Germinal center (tissue), 1 donor: ENCODE measurements around the gene PTGES3L.
A peak's percentile ranks its signal among the peaks of the same experiment; 100 is the strongest.
"Not testable (repeated sequence)": the region's sequence is repeated elsewhere in the genome, so short reads cannot be mapped to it uniquely, and the experiment has no call there.

Experiments
- DNase-seq: peaks from one replicate; pipeline ENCODE4 v3.0.0; 2012; ENCODE audit warnings: mixed read lengths, low spot score

The PTGES3L gene

DNA sequence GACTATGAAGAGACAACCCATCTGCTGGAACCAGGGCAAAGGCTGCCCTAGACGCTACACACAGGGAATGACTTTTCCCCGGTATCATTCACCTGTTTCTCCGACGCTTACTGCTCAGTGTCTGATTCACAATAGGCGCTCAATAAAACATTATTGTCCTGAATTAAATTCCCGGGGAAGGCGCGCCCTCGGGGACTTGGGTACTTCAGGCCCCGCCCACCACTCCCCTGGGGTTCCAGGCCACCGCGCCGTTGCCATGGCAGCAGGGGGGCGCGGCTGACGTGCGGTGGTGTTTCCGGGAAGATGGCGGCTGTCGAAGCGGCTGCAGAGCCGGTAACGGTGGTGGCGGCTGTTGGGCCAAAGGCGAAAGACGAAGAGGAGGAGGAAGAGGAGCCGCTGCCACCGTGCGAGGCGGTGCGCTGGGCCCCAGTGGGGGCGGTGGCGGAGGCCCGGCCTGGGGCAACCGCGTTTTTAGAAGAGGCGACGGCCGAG, 440 bp upstream of the PTGES3L start, which contains the start of gene RUNDC1:
Gene RUNDC1, plus strand, starts transcription at position 292 of the 492 bp plus-strand sequence. Its CDS starts 12 bp downstream, at position 304.
- DNase-seq = peak; percentile 95

DNA sequence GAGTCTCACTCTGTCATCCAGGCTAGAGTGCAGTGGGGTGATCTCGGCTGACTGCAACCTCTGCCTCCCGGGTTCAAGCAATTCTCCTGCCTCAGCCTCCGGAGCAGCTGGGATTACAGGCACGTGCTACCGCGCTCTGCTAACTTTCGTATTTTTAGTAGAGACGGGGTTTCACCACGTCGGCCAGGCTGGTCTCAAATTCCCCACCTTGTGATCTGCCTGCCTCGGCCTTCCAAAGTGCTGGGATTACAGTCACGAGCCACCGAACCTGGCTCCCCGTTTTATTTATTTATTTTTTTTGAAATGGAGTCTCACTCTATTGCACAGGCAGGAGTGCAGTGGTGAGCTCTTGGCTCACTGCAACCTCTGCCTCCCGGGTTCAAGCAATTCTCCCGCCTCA, 4.2 kb downstream of the PTGES3L start:
- DNase-seq = not testable (repeated sequence)

DNA sequence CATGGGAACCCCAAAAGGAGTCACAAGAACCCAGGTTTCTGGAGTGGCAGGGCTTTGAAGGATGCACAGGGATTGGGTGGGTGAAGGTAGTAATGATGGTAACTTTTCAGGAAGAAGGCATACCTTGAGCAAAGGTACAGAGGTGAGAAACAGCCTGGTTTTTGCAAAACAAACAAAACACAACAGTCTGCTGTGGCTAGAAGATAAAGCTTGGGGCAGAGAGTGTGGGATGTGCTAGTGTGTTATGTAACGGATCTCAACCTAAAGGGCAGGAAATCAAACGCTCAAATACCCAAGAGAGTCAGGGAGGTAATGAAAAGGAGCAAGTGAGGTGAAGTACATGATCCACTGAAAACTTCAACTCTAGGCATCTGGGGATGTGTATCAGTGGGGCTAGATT, 4.6 kb downstream of the PTGES3L start:
- no peak for DNase-seq

DNA sequence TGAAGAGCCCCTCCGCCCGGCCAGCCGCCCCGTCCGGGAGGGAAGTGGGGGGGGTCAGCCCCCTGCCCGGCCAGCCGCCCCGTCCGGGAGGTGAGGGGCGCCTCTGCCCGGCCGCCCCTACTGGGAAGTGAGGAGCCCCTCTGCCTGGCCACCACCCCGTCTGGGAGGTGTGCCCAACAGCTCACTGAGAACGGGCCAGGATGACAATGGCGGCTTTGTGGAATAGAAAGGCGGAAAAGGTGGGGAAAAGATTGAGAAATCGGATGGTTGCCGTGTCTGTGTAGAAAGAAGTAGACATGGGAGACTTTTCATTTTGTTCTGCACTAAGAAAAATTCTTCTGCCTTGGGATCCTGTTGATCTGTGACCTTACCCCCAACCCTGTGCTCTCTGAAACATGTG, 6.6 kb downstream of the PTGES3L start:
- not testable (repeated sequence) for DNase-seq

DNA sequence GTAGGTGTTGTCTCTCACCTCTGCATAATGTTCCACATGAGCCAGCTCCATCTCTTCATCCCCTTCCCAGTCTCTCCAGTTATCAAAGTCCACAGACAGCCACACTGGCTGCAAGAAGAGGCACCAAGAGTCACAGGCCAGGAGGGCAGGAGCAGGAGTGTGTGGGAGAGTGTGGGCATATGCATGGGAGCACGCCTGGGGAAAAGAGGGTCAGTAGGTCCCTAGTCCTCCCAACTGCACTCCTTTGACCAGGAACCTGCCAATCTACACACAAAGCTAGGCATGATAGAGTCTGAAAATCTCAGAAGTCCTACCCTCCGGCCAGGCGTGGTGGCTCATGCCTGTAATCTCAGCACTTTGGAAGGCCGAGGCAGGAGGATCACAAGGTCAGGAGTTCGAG, 8.3 kb downstream of the PTGES3L start:
- no peak for DNase-seq

DNA sequence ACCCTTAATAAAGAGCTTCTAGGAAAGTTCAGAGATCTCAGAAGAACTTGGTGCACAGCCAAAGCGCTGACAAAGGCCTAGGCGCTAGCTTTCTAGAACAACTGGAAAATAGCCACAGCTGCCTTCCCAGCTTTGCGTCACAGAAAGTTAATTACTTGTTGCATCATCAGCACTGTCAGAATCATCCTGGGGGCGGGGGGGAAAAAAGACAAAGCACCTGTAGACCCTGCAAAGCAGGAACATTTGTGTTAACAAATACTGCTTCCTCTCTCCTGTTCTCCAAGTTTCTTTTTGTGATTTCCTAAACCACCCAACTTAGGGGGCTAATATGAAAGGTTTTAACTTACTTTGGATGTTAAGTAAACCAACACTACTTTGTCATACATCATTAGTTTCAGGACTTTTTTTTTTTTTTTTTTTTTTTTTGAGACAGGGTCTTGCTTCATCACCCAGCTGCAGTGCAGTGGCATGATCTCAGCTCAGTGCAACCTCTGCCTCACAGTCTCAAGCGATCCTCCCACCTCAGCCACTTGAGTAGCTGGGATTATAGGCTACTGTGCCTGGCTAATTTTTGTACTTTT, 10.8 kb downstream of the PTGES3L start:
- DNase-seq = no peak

DNA sequence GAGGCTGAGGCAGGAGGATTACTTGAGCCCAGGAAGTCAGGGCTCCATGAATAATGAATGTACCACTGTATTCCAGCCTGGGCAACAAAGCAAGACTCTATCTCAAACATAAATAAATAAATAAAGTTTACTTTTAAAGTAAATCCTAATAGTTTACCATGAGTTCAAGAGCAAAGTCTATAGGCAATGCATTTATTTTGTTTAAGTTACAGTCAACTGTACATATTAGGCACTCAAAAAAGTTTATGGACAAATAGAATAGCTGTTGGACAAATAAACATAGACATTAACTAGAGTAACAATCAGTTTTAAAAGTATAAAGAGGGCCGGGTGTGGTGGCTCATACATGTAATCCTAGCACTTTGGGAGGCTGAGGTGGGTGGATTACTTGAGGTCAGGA, 12.0 kb downstream of the PTGES3L start:
- DNase-seq = no peak

DNA sequence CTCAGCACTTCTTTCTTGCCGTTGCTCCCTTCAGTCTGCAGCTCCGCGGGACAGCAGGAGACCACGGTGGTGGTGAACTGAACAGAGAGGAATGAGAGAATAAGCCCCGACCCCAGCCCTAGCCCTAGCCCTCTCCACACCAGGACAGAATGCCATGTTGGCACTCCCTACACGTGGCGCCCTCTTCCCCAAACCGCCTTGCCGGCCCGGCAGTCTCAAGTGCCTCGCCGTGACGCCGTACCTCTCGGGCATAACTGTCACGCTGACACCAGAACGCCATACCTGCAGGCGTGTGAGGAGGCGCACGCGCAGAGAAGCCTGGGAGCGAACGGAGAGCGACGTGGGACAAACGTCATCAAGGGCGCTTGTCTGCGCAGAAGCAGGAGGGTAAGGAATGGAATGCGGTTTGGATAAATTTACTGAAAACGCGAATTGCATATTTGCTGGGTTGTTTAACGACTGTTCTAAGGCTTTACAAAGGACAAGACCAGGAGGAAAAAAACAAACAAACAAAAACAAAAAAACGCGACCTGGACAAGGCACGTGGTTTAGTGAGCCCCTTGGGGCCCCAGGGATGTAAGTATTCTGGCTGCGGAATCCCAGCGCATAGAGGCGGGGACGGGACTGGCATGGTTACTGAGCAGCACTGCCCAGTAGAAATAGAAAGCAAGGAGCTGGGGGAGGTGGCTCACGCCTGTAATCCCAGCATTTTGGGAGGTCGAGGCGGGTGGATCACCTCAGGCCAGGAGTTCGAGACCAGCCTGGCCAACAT, 15.5 kb downstream of the PTGES3L start, which contains the start of gene AARSD1:
Gene AARSD1, minus strand, starts transcription at position 294 of the 772 bp plus-strand sequence. Its CDS starts 14 bp downstream, at position 280.
- peak; percentile 87 for DNase-seq

DNA sequence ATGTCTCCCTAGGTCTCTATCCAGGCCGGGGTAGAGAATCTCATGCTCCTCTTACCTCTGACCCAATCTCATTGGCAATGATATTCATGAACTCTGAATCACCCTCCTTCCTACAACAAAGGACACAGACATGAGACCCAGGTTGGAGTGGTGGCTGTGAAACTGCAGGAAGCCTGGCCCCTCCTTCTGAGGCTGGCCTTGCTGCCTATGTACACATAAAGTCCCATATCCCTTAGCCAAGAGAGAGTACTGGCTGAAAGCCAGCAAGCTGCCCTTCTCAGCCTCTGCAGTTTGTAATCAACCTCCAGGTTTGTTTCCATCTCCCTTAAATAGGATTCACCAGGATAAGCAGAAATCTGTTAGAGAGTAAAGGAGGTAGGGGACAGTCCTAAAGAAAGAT, 26.2 kb downstream of the PTGES3L start:
- no peak for DNase-seq

DNA sequence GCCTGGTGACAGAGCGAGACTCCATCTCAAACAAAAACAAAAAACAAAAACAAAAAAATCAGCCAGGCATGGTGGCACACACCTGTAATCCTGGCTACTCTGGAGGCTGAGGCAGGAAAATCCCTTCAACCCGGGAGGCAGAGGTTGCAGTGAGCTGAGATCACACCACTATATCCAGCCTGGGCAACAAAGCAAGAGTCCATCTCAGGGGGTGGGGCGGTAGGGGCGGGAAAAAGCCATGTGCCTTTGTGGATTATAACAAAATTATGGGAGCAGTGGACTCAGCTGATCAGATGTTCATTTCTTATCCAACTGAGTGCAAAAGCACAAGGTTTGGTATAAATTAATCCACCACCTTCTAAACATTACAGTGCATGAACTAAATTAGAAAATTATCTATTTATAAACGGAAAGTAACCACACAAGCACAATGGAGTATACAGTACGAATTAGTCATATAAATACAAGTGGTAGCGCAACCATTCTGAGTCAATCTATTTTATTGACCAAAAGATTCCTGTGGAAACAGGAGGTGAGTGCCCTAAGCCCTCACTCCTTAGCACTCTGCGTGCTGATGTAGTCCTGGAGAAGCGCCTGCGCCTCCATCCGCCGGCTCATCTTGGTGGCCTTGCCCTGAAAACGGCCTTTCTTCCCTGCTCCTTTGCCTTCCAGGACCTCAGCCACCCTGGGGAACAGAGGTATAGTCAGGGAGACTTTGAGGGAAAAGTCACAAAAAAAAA, 29.7 kb downstream of the PTGES3L start:
- DNase-seq = no peak

DNA sequence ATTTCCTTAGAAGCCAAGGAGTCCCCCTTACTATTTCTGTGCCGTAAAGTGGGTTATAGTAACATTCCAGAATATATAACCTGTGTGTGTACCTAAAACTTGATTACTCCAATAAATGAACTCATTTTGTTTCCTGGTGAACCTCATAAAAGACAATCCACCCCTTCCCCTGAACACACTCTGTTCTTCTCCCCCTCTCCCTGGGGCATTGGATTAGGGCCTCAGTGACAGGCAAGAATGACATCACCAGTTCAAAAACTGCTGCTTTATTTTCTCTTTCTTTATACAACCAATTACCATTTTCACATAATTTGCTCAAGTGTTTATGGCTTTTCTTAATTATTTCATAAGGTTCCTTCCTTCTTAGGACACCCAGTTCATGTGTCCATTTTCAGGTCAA, 33.1 kb downstream of the PTGES3L start:
- DNase-seq = no peak

DNA sequence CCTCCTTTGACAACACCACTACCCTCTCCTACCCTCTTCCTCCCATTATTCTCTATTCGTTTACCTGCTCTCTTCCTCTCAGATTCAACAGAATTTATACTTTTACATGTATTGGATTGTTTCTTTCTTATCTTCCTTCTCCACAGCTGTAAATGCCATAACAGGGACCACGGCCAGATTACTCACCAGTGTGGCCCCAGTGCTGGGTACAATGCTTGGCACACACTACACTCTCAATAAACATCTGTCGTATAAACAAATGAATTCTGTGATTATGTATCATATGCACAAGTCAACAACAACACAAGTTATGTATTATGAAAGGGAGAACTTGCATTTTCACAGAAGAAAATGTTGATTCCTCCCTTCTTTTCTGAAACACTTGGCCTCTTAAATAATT, 35.7 kb downstream of the PTGES3L start:
- no peak for DNase-seq

DNA sequence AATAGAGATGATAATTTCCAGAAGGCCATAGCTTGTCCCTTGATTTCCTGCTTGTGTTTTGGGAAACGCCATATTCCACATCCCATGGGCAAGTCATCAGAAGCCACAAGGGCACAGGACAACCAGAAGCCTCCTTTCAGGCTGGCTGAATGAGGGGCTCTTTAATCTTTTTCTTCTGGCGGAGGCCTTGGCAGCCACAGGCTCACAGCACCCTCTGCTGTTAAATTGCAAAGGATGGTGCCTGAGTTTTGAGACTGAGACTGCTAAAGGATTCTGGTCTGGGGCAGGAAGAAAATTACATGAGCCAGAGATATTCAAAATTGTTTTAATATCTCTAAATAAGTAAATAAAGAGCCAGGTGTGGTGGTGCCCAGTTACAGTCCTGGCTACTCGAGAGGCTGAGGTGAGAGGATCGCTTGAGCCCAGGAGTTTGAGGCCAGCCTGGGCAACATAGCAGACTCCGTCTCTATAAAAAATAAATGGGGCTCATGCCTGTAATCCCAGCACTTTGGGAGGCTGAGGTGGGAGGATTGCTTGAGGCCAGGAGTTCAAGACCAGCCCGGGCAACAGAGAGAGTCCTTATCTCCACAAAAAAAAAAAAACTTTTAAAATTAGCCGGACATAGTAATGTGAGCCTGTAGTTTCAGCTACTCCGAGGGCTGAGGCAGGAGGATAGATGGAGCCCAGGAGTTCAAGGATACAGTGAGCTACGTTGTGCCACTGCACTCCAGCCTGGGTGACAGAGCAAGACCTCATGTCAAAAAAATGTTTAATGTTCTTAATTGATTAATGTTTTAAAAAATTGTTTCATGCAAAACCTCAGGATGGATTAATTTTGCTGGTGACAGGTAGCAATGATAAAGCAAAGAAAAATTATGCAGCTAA, 41.9 kb downstream of the PTGES3L start:
- peak; percentile 32 for DNase-seq

DNA sequence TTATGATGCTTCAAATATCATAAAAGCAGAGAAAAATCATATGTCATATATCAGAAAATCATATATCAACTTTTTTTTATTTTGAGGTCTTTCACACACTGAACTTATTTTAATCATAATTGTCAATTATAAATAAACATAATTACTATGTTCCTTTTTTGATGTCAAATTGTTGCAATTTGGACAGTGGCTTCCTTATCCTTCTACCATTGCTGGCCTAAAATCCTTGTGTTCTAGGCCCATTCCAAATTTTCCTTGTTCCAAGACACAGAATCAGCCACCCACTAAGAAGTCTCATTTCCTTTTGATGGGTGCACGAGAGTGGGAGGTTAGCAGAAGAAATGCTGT, 50.4 kb downstream of the PTGES3L start:
- no peak for DNase-seq

DNA sequence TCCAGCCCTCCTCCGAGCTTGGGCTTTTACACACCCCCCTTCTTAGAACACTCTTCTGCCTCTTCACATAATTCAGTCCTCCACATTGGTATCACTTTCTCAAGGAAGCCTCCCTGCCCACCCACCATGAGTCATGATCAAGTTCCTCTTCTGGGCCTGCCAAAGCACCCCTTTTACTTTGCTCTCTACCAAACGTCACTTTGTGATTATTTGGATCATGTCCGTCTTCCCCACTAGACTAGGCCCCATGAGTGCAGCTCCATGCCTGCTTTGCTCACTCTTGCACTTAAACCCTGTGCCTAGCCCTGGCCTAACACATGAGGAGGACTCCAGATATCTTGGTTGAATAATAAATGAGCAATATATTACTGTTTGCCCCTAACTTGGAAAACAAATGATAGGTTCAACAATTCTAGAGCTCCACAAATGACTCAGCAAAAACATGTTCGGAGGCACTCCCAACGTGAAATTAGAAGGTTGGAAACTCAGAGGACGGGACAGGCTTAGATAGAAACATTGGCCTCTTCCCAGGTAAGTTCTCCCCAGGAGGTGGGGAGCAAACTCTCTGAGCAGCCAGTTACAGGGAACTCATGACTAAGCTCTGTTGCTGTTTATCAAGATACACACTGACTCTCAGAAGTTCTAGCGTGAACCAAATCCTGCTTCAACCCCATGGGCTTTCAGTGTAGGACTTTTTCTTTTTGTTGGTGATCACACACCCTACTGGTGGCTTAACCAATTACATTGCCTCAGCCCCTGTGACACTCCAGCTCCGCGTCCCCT, 51.0 kb downstream of the PTGES3L start:
- peak; percentile 62 for DNase-seq

DNA sequence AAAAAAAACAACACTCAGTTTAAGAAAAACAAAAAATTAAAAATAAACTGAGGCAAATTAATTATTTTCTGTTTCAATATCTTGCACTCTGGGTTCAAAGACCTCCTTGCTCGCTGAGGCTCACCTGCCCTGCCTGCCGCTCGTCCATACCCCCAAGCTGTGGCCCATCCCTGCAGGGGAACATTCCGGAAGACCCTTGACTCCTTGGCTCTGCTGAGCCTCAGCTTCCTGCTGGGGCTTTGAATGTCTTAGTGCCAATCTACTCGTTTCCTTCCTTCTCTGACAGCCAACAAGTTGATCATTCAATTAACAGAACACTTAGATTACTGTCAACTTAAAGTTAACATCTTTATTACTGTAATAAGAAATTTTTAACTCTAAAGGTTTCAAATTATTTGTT, 55.0 kb downstream of the PTGES3L start:
- DNase-seq = no peak

DNA sequence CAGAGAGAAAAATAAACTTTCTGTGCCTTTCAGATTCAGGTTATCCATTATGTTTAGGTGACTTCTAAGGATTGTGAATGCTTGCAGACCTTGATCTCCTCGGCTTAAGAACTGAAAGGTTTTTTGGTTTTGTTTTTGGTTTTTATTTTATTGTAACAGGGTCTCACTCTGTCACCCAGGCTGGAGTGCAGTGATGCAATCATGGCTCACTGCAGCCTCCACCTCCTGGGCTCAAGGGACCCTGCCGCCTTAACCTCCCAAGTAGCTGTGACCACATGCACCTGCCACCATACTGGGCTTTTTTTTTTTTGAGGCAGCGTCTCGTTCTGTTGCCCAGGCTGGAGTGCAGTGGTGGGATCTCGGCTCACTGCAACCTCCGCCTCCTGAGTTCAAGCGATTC, 56.4 kb downstream of the PTGES3L start:
- DNase-seq = not testable (repeated sequence)

DNA sequence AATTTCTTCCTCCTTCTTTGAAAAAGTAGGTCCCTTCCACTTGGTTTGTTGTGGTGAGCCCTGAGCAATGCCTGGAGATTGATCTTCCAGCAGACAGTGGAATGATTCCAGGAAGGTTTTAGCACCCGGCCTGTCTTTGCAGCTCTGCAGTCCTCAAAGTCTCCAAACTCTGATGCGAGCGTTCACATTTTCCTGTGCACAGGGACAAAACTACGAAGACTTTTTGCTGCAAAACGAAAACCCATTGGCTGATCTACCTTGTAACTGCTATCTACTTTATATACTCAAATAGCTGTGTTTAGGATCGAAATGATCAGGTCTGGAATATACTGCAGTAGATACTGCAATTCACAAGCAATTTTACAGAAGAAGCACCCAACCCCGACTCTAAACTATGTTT, 57.6 kb downstream of the PTGES3L start:
- no peak for DNase-seq

DNA sequence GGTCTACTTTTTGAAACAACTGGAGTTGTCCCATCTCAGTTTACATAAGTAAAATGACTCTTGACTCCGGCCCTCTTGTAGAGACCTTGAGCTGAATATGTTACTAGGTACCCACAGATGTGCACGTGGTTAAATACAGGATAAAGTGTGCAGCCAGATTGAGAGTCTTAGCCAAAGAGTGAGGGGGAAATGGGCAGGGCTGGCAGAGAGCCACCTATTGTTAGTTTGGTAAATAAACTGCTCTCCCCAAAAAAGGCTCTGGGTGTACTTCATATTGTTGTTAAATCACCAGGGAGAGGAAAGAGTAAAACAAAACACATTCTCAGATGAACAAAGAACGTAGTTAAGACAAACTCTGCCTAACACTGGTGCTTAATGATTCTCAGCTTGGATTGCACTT, 59.0 kb downstream of the PTGES3L start:
- no peak for DNase-seq

DNA sequence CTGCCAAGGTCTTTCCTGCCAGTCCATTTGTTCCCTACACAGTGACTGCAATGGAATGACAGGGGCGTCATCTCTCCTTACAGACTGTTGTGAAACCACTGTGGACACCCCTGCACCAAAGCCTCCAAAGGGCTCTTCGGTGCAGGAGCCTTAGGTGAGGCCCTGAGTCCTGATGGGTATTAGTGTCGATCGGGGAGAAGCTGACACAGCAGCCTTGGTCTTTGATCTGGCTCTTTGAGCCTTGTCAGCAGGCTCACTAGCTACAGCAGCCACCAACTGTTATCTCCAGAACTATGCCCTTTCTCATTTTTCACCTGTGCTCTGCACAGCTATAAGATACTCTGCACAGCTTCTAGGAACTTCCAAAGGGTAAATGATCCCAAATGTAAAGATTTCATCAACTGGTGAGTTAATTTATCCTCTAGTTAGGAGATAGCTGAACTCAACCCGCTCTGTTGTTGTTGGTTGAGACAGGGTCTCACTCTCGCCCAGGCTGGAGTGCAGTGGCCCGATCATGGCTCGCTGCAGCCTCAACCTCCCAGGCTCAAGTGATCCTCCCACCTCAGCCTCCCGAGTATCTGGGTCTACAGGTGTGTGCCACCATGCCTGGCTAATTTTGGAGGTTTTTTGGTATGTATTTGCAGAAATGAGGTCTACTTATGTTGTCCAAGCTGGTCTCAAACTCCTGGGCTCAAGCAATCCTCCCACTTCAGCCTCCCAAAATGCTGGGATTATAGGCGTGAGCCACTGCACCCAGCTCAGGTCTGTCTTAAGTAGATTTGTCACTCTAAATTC, 59.6 kb downstream of the PTGES3L start:
- DNase-seq = no peak
